HG03095 (cell line): ENCODE data around the gene KLF11.

Experiments
- ATAC-seq: cut with Tn5 transposase; IDR thresholded peaks from one replicate; pipeline ENCODE4 v1.9.1; 2021; ENCODE audit warnings: moderate library complexity; ENCODE audit not compliant: unreplicated experiment

The KLF11 gene

DNA sequence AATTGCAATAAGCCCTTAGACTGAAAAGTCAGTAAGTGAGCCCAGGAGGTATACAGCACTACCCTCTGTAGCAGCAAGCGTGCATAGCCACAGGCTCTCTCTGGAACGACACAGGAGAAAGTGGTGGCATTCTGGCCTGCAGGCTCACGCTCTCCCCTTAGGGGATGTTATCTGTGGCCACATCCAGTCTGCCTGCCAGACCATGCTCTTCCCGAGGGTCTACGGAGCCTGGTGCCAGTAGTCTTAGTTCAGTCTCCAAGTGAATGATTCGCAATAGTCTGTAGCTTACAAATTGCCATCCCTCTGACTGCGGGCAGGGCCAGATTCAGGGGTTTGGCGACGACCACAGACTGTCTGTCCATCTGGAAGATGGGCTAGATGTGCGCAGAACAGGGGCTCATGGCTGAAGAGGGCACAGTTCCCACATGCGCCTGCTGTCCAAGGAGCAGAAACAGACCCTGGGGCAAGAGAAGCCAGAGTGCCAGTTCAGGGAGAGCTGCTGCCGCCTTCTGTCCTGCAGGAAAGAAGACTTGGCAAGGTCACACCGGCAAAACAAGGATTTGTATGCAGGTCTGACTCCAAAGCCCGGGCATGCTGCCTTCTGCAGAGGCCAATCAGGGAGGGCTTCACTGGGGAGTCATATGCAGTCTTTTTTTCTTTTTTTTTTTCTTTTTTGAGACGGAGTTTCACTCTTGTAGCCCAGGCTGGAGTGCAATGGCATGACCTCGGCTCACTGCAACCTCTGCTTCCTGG, 3.5 kb upstream of the KLF11 start:
- ATAC-seq = no peak

DNA sequence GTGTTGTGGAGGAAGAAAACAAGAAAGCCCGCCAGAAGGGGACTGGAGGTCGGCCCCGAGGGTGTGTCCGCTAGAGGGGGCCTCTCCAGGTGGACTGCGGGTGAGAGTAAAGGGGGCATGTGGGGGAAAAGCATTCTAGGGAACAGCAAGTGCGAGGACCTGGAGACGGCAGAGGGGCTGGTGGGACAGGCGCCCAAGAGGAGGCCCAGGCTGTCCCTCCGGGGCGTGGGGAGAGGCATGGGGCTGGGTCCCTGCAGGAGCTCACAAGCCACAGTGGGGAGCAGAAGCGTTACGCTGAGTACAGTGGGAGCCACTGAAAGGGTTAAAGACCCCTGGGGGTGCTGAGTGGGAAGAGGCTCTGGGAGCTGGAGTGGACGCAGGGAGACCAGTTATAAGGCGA, 1.6 kb upstream of the KLF11 start:
- ATAC-seq = no peak

DNA sequence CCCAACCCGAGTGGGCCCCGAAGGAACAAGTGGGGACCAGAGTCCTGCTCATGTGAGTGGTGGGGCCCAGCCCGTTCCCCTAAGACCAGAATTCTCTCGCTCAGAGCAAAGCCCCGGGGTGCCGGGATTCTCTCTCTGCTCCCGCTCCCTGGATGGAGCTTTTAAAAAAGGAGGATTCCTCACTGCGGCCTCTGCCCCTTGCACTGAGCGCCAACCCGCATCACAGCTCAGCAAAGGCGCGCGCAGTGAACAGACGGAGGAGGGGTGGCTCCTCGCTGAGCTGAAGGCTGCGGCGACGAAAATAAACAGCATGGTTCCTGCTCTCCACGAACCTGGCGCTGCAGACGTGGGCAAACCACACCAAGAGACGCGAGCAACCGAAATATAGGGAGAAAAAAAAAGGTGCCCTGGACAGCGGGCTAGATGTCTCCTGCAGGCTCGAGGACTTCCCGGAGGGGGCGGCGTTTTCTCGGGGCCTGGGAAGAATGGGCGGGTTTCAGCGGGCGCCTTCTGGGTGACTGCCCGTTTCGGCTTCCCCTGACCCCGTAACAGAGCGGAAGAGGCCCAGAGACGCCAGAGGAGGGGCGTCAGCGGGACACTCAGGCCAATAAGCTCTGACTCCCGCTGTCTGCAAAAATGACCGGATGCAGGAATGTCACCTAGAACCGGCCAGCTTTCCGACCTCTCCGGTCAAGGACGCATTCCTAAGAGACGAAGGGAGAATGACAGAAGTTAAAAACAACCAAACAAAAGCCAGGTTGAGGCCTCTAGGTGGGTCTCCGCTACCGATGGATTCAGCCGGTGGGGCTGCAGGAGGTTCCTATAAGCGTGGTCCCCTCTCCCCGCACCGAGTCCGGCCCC, 819 bp upstream of the KLF11 start:
- no peak for ATAC-seq

DNA sequence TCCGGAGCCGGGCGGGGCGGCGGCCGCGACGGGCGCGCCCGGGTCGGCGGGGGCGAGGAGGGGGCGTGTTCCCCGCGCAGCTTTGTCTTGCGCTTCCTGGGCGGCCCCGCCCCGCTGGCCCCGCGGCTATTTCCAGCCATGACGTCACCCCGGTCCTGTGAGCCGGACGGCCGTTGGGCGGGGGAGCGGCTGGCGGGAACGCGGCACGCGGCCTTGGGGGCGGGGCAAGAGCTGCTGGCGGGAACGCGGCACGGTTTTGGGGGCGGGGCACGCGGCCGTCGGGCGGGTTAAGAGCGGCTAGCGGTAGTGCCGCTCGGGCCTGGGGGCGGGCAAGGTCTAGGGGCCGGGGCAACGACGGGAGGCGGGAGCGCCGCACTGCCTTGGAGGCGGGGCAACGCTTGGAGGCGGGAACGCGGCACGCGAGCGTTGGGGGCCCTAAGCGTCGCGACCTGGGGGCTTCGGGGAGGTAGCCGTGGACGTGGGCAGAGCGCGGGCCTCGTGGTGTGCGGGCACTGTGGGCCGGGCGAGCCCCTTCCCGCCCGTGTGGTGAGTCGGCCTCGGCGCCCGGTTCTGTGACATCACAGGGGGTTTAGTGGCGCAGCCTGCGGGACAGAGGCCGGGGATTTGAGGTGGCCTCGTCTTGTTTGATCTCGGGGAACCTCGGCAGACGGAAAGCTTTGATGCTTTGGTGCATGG, 704 bp downstream of the KLF11 start:
- ATAC-seq = peak; percentile 27

DNA sequence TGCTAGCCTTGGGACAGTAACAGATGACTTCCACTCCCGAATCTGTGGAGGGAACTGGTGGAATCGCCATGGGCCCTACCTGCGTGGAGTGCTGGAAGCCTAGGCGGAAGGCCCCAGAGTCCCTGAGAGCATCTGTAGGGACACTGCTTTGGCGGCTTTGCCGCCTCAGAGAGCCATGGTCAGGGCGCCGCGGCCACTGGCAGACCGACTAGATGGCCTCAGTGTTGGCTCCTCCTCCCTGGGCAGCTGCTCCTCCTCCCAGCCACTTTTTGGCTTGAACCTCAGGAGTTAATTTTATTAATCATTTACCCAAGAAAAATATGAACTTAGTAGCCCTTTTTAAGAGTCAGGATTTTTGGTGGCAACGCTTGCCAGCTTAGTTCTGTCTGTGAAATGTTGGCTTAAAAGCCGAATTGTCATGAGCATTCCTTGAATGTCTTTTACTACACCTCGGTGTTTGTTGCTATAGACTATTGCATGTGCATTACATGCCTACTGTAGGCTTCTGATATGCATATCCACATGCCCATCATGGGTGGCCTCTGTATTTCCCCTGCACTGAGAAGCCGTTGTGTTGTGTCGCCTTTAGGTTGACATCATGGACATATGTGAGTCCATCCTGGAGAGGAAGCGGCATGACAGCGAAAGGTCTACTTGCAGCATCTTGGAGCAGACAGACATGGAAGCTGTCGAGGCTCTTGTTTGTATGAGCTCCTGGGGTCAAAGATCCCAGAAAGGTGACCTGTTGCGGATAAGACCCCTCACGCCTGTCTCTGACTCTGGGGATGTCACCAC, 2.4 kb downstream of the KLF11 start:
- no peak for ATAC-seq

DNA sequence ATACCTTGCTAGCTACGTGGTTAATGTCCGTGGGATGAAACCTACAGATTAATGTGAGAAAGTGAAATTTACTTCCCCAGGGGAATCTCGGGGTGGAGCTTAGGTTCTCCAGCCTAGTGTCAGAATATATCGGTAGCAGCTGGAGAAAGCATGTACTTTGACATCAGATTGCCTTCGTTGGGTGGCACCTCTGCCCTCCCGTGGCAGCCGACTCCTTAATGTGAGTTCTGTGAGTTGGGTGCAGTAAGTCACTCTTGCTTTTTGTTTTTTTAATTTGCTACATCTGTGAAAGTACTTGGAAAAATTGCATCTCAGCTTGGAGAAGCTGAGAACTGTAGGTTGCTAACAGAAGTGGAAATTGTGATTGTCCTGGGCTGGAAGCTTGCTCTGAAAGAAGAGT, 3.6 kb downstream of the KLF11 start:
- ATAC-seq = no peak

DNA sequence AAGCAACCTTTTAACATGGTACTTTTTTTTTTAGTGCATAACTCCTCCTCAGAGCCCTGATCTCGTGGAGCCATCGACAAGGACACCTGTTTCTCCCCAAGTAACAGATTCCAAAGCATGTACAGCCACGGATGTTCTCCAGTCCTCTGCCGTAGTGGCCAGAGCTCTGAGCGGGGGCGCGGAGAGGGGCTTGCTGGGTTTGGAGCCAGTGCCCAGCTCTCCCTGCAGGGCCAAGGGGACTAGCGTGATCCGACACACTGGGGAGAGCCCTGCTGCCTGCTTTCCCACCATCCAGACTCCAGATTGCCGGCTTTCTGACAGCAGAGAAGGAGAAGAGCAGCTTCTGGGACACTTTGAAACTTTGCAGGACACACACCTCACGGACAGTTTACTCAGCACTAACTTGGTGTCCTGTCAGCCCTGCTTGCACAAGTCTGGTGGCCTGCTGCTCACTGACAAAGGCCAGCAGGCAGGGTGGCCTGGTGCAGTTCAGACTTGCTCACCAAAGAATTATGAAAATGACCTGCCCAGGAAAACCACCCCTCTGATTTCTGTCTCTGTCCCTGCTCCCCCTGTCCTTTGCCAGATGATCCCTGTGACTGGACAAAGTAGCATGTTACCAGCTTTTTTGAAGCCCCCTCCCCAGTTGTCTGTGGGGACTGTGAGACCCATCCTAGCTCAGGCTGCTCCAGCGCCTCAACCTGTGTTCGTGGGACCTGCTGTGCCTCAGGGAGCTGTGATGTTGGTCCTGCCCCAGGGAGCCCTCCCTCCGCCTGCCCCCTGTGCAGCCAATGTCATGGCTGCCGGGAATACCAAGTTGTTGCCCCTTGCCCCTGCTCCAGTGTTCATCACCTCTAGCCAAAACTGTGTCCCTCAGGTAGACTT, 4.5 kb downstream of the KLF11 start:
- ATAC-seq = no peak

DNA sequence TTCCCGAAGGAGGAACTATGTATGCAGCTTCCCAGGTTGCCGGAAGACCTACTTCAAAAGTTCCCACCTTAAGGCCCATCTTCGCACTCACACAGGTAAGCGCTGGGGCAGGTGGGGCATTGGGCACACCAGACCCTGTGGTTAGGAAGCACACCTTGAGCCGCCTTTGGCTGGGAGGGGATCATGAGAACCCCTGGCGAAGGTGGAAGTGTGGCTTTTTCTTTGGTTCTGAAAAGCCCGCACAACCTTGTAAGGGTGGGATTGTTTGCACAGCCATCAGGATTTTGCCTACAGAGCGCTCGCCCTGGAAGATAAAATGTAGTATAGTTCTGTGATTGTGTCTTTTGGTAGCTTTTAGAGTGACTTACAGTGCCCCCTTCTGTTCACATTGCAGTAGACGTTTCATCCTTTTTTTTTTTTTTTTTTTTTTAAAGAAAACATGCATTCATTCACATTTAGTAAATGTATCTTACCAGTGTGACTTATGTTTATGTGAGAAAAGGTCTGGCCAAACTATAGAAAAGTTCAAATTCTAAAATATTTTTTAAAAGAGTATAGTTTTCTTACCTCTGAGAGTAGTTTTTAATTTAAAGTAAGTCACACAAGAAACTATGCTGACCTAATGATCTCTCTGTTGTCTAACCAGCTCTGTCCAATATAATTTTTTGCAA, 5.3 kb downstream of the KLF11 start:
- ATAC-seq = no peak

DNA sequence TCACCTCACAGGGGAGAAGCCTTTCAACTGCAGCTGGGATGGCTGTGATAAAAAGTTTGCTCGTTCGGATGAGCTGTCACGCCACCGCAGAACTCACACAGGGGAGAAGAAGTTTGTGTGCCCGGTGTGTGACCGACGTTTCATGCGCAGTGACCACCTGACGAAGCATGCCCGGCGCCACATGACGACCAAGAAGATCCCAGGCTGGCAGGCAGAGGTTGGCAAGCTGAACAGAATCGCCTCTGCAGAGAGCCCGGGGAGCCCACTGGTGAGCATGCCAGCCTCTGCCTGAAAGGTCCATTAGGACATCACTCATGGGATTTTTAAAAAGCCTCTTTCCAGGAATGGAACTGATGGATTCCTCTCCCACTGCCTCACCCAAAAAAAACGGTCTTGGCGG, 8.9 kb downstream of the KLF11 start:
- no peak for ATAC-seq

DNA sequence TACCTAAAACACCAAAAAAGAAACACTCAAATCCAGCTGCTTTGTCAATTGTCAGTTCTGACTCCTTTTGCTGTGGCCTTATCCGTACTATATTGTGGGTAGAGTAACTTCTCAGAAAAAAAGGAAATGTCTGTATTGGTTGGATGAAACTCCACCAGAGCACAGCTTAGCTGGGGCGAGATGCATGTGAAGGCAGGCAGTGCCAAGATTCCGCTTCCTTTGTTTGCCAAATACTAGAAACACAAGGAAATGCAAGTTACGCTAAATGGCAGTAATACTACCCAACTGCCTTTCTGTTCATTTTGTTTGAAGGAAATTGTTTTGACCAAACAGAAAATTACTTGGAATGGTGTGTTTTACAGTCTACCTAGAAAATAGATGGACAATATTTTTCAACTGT, 10.0 kb downstream of the KLF11 start:
- ATAC-seq = no peak

DNA sequence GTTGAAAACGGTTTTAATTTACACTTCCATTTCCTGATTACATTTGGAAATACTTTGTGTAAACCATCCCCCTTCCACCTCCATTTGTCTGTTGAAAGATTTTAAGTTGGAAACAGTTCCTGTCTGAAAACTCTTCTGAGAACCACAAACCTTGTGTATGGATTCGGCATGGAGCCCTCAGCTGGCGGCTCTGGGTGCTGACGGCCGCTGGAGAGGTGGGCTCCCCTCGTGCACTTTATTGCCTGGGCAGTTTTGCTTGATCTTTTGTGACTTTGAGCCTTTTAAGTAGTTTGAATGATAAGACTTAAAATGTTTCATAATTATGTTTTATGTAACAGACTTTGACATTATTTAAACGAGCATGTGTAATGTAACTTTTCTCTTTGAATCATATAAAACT, 11.1 kb downstream of the KLF11 start:
- no peak for ATAC-seq

DNA sequence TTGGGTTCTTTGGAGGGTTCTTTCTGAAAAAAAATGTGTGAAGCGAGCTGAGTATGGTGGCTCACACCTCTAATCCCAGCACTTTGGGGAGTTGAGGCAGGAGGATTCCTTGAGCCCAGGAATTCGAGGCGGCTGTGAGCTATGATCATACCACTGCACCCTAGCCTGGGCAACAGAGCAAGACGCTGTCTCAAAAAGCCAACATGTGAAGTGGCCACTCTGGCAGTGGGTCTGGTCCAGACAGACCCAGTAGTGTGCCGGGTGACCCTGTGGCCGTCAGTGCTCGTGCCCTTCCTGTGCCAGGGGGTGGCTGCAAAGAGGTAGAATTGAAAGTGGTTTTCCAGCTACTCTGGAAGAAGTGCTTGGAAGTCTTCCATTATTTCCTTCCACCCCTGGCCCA, 11.6 kb downstream of the KLF11 start:
- no peak for ATAC-seq

DNA sequence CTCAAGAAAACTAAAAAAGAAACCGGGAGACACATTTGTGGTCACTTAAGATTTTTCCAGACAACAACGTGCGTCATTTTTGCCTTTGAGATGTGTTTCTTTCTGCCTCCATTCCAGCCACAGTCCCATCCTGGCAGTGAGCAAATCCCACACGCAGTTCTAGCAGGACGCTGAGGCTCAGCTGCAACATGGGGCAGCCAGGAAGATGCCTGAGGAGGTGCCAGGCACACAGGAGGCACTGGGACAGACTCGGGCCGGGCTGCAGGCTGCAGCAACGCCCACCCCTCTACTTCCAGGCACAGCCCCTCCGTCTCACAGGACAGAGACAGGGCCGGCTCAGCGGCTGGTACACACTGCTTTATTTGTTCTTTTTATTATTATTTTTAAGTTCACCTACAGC, 13.1 kb downstream of the KLF11 start:
- ATAC-seq = no peak

DNA sequence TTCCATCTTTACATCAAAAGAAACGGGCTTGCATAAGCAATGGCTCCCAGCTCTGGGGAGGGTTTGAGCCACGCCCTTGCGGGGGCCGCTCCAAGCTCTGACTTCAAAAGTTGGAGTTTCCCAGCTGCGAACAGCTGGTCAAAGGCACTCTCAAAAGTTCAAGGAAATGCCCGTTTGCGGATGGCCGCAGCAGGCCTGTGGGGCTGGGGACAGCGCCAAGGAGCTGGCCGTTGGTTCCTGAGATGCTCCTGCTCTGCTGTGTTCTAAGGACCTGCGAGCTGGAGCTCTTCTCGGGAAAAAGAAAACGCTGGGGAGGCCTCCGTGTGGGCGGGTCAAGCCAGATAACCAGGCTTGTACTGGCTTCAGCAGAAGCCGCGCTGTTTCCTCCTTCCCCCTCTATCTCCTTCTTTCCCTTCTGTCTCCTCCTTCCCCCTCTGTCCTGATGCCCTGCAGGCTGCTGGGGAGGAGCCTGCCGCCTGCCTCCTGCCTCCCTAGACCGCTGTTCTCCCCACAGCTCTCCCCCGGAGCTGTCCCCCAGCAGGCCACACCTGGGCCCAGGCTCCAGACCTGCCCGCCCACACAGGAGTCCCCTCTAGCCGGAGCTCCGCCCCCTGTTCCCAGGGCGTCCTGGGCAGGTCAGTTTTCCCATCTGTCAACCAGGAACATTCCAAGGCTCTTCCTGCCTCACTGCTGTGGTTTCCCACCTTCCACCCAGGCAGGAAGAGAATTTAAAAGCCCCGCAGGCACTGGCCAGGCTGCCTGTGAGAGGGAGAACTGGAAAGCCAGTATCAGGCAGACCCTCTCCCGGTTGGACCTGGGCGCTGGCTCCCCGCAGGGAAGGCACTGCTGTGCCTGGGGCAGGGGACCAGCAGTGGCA, 14.1 kb downstream of the KLF11 start:
- ATAC-seq = no peak

DNA sequence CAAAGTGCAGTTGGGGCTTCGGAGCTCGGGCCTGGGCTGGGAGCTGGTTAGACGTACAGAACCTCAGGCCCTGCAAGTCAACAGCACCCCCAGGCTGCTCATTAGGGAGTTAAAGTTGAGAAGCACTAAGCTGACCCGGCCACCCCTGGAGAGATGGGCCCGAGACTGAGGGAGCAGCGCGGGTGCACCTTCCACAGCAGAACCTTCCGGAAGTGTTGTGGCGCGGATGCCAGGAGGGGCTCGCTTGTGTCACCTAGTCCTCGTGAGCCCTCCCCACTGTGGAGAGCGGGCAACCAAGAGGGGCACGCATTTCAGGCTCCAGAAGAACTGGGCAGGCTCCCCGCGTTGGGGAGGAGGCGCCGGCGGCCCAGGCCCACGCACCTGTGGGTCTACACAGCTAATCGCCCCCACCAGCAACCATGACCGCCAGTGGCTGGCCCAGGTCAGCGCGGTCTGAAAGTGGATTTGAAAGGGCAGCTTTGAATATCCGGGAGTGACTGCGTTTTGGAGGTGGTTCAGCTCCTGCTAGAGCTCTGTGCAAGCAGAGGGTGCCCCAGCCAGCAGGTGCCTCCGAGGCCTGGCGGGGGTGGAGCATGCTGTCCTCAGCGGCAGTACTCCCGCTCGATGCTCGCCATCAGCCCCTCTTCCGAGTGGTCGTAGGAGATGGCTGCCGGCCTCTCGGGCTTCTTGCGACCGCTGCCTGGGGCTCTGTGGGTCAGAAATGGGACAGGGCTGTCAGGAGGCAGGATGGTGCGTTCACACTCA, 15.1 kb downstream of the KLF11 start:
- no peak for ATAC-seq

DNA sequence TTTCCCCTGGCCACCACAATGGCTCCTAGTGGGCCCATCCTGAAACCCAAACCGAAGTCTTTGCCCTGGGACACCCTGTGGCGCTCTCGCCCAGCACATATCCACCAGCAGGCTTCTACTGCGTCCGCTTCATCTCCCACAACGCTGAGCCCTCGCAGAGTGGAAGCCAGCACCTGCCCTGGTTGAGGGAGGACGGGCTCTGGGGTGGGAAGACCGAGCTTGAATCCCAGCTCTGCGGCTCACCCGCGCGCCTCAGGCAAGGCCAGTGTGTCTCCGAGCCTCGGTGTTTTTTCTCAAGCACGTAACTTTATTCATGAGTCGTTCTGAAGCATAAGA, 15.6 kb downstream of the KLF11 start:
- no peak for ATAC-seq

DNA sequence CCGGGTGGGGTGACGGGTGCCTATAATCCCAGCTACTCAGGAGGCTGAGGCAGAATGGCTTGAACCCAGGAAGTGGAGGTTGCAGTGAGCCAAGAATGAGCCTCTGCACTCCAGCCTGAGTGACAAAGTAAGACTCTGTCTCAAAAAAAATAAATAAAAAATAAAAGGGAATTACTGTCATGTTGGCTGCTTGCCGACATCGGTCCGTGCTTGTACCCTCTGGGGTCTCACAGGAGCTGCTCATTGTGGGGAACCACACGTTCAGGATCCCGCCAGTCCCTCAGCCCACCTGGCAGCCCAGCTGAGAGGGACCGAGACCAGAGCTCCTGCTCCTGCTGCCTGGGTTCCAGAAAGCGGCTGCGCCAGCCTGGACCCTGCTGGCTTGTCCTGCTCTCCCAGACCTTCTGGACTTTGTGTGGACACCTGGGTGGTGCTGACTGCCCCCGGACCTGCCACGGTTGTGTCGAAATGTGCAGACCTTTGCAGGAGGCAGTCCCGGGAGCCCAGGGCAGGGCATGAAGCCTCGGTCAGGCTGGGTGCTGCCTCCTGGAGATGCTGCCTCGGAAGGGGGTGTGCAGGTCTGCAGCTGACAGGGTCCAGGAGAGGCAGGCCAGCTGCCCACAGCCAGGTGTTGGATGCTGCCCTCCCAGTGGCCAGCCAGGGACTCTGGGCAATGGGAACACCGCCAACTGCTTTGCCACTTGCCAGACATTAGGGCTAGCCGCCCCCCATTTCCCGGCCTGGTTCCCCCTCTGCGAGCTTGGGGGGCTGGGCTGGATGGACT, 16.4 kb downstream of the KLF11 start:
- no peak for ATAC-seq
